Endodermal cell (in vitro differentiated cells): ENCODE results near the gene COL6A3. TPM values are rescaled to one million over a fixed set of nuclear protein-coding genes. Genes with fewer than 3 reads are reported as not detected.

ENCODE experiments used
- DNase-seq: peaks from one replicate; pipeline ENCODE4 v3.0.0-alpha.2; 2017
- H3K27ac ChIP-seq: 2 replicates; pipeline ENCODE4 v1.5.1; 2013; ENCODE audit warnings: mild to moderate bottlenecking, low read depth, low read length, moderate library complexity
- H3K27me3 ChIP-seq: 2 replicates; pipeline ENCODE4 v1.6.1; 2013; ENCODE audit warnings: mild to moderate bottlenecking, low read length, moderate library complexity; ENCODE audit not compliant: insufficient read depth, control insufficient read depth, poor library complexity, severe bottlenecking
- H3K36me3 ChIP-seq: 2 replicates; pipeline ENCODE4 v1.7.0; 2013; ENCODE audit warnings: mild to moderate bottlenecking, low read length, moderate library complexity; ENCODE audit not compliant: control insufficient read depth, insufficient read depth
- H3K4me1 ChIP-seq: one replicate; pipeline ENCODE4 v1.7.0; 2013; ENCODE audit warnings: low read length; ENCODE audit not compliant: control insufficient read depth, insufficient read depth
- H3K4me3 ChIP-seq: 2 replicates; pipeline ENCODE4 v1.5.1; 2013; ENCODE audit warnings: mild to moderate bottlenecking, low read length, moderate library complexity
- H3K9ac ChIP-seq: 2 replicates; pipeline ENCODE4 v1.6.1; 2013; ENCODE audit warnings: mild to moderate bottlenecking, low read length, moderate library complexity; ENCODE audit not compliant: poor library complexity, severe bottlenecking; ENCODE audit errors: extremely low read depth
- H3K9me3 ChIP-seq: 2 replicates; pipeline ENCODE4 v1.6.1; 2013; ENCODE audit warnings: mild to moderate bottlenecking, low read length, moderate library complexity; ENCODE audit not compliant: control insufficient read depth
- H3K27ac Mint-ChIP-seq: 2 replicates; pipeline ENCODE4 v1.8.0; 2020; ENCODE audit warnings: mixed read lengths
- H3K27me3 Mint-ChIP-seq: 2 replicates; pipeline ENCODE4 v1.8.0; 2021; ENCODE audit warnings: mild to moderate bottlenecking, mixed read lengths; ENCODE audit not compliant: insufficient read depth
- H3K36me3 Mint-ChIP-seq: 2 replicates; pipeline ENCODE4 v1.8.0; 2020; ENCODE audit warnings: low read depth, mixed read lengths
- H3K4me1 Mint-ChIP-seq: 2 replicates; pipeline ENCODE4 v1.8.0; 2020; ENCODE audit warnings: mixed read lengths
- H3K4me3 Mint-ChIP-seq: 2 replicates; pipeline ENCODE4 v1.8.0; 2020; ENCODE audit warnings: mild to moderate bottlenecking, moderate library complexity, mixed read lengths
- H3K9me3 Mint-ChIP-seq: 2 replicates; pipeline ENCODE4 v1.8.0; 2020; ENCODE audit warnings: mild to moderate bottlenecking, mixed read lengths
- WGBS, 2 experiments: methylation state at CpG; one replicate each; pipeline versions ENCODE4 v1.1.5 to v1.1.7; 2013; ENCODE audit warnings: missing lambda C conversion rate in 2 of 2, mixed read lengths in 1 of 2; ENCODE audit not compliant: insufficient coverage in 1 of 2, insufficient read length in 1 of 2; 5-methylcytosine and 5-hydroxymethylcytosine counted together
- total RNA-seq, 2 donors: library from RNA; stranded (reverse); fragmentation: NEBNext Ultra II Directional in 1 of 2; extraction: Animal tissue kit (Norgen Biotek cat#: 25700) in 1 of 2; gene quantifications; 2 replicates in 1 of 2; 3 replicates in 1 of 2; pipeline ENCODE4 v1.2.1, GENCODE V29; 2021
- TF ChIP-seq, protein P1 (sequence below): fragments of 200-600 bp; sonication (generic); conservative IDR thresholded peaks from 2 replicates; pipeline ENCODE4 v1.5.0; 2021; ENCODE audit warnings: antibody characterized with exemption, mild to moderate bottlenecking

COL6A3 gene
- total RNA-seq, 2 donors from 2014 or later = 0.40 to 1.2 TPM

DNA sequence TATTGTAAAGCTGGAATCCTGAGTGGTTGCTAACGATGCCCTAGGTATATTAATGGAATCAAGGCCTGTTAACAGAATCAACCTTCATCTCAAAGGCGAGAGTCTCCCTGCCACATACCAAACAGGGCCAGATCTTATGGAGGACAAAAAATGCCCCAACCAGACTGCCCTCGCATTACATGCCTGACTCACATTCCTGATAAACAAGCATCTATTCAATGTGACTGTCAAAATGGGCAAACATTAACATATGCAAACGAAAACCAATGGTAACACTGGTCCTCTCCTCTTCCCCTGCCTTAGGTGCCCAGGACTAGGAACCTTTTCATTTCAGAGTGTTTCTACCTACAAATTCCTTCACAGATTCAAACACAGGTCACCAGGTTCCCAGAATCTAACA lies 83.4 kb downstream of the COL6A3 start:
- H3K9me3 ChIP-seq = no peaks in the 10 kb centered on the region
- Mint-ChIP-seq H3K4me1 (no peaks in the 10 kb centered on the region), H3K27me3 (no peaks in the 10 kb centered on the region), H3K4me3 (no peak overlapping the region), H3K9me3 (no peaks in the 10 kb centered on the region), H3K27ac (no peak overlapping the region), H3K36me3 (no peaks in the 10 kb centered on the region)
- H3K4me3 ChIP-seq = no peak overlapping the region
- DNase-seq = no peak
- H3K27ac ChIP-seq = no peak overlapping the region
- WGBS, 2 experiments = 53 to 63% methylated on average over 4 of the region's 4 CpGs
- no peaks in the 10 kb centered on the region for H3K36me3 ChIP-seq
- TF ChIP-seq, protein P1, sequence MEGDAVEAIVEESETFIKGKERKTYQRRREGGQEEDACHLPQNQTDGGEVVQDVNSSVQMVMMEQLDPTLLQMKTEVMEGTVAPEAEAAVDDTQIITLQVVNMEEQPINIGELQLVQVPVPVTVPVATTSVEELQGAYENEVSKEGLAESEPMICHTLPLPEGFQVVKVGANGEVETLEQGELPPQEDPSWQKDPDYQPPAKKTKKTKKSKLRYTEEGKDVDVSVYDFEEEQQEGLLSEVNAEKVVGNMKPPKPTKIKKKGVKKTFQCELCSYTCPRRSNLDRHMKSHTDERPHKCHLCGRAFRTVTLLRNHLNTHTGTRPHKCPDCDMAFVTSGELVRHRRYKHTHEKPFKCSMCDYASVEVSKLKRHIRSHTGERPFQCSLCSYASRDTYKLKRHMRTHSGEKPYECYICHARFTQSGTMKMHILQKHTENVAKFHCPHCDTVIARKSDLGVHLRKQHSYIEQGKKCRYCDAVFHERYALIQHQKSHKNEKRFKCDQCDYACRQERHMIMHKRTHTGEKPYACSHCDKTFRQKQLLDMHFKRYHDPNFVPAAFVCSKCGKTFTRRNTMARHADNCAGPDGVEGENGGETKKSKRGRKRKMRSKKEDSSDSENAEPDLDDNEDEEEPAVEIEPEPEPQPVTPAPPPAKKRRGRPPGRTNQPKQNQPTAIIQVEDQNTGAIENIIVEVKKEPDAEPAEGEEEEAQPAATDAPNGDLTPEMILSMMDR = no peak
- no peak overlapping the region for H3K9ac ChIP-seq
- no peaks in the 10 kb centered on the region for H3K27me3 ChIP-seq
- no peaks in the 10 kb centered on the region for H3K4me1 ChIP-seq

DNA sequence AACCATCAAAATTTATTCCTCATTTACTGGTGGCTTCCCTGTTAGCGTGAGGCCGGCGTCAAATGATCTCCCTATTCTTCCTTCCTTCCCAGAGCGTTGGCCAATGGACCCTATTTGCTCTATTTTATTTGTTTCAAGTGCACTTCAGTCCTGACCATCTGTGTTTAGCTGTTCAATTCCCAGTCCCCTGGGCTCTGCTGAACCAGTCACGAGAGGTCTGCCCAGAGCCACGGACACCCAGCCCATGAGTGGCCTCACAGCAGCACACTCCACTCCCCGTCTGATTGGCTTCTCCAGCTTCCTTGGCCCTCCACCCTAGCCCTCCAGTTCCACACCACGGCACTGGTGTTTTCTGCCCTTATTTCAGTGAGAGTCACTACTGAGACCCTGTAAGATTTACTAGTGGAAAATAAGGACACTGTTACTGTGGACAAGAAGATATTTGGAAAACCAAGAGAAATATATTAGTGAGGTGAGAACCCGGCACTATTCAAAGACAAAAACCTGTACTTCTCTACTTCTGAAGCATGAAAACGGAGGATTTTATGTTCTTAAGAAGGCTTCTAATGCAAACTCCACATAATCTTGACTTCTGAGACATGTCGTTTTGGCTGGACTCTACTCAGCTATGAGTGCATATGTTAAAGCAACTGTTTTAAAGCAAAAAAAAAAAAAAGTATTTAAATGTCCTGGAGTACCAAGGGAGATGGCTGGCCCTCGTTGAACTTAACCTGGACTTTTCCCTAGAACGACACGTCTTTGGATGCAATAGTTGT lies 86.6 kb downstream of the COL6A3 start:
- Histone ChIP-seq H3K27ac (no peak overlapping the region), H3K4me3 (no peak overlapping the region), H3K9me3 (no peaks in the 10 kb centered on the region), H3K36me3 (no peaks in the 10 kb centered on the region), H3K4me1 (no peaks in the 10 kb centered on the region), H3K27me3 (no peaks in the 10 kb centered on the region), H3K9ac (no peak overlapping the region)
- DNase-seq = no peak
- no peak overlapping the region for H3K4me3 Mint-ChIP-seq
- no peaks in the 10 kb centered on the region for H3K4me1 Mint-ChIP-seq
- TF ChIP-seq, protein P1 = no peak
- no peaks in the 10 kb centered on the region for H3K36me3 Mint-ChIP-seq
- 91% methylated on average over 12 to 14 of the region's 14 CpGs for WGBS, 2 experiments
- no peaks in the 10 kb centered on the region for H3K9me3 Mint-ChIP-seq
- no peak overlapping the region for H3K27ac Mint-ChIP-seq
- no peaks in the 10 kb centered on the region for H3K27me3 Mint-ChIP-seq

DNA sequence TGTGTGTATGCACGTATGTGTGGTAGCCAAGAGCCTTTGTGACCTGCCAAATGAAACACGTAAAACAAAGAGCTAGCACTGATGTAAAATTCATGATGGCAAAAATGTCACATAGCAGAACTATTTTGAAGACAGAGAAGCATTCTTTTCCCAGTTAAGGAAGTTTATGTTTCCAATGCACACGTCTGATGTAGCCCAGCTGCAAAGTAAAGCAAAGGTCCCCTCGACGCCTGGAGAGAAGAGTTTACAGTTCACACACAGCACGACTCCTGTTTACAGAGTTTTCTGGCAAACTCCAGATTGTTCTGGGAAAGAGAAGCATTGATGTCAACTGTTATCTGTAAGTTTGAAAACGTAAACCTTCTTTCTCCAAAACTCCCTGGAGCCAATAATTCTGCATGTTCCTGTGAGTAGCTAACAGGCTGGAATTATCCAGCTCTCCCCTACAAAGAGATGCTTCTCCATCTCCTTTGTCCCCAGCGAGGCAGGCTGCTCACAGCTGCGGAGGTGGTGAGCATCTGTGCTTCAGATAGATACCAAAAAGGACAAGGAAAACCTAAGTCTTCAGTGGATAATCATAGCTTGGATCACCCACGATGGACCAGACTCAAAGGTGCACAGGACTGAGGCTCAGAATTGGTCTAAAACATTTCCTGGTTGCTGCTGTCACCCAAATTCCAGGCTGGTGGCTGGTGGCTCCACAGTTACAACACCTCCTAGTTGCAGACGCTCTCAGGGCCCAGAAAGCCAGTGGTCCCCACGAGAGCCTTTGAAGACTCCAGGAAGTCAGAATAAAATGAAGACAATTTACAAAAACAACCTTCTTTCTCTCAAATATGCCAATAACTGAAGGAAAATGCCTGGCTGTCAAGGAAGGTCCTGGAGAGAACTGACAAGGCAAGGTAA lies 87.4 kb downstream of the COL6A3 start:
- H3K4me1 ChIP-seq = no peaks in the 10 kb centered on the region
- H3K27ac ChIP-seq = no peak overlapping the region
- H3K4me3 ChIP-seq = no peak overlapping the region
- Mint-ChIP-seq H3K4me3 (no peak overlapping the region), H3K9me3 (no peaks in the 10 kb centered on the region), H3K36me3 (no peaks in the 10 kb centered on the region), H3K27ac (no peak overlapping the region), H3K4me1 (no peaks in the 10 kb centered on the region), H3K27me3 (no peaks in the 10 kb centered on the region)
- TF ChIP-seq, protein P1 = no peak
- H3K9ac ChIP-seq = no peak overlapping the region
- no peaks in the 10 kb centered on the region for H3K27me3 ChIP-seq
- H3K36me3 ChIP-seq = no peaks in the 10 kb centered on the region
- 91% methylated on average over 10 to 12 of the region's 12 CpGs for WGBS, 2 experiments
- DNase-seq = no peak
- H3K9me3 ChIP-seq = no peaks in the 10 kb centered on the region
